Measurements from ENCODE around the gene GPR55. TPM values are rescaled to one million over a fixed set of nuclear protein-coding genes. Genes with fewer than 3 reads are reported as not detected.
"Not testable (repeated sequence)": the region's sequence is repeated elsewhere in the genome, so short reads cannot be mapped to it uniquely, and the experiment has no call there.

The GPR55 gene
- total RNA-seq, 2 donors from 2014 or later, result not detected

GRCh38 chr2:230968921-230969658, 44.0 kb upstream of the GPR55 start:
- WGBS, 2 donors, result 71 to 75% methylated on average over 13 to 16 of the region's 16 CpGs
- Histone ChIP-seq H3K4me3 (no peak overlapping the region), H3K27me3 (no peaks in the 10 kb centered on the region), H3K27ac (no peak overlapping the region), H3K36me3 (replicated peaks in 1 of 2; ENCODE audit: insufficient read depth in 1 of 2, low read depth in 2 of 2) (no peaks in the 10 kb centered on the region), H3K9me3 (no peaks in the 10 kb centered on the region), H3K4me1 (no peaks in the 10 kb centered on the region)
- ATAC-seq (no peak), DNase-seq (no peak)
- intact Hi-C loops (cut with DNase I), result no loop called here
- TF ChIP-seq CTCF (IDR thresholded peaks at IDR 0.05), result no peak
- TF ChIP-seq POLR2A (IDR thresholded peaks at IDR 0.05), result no peak

- H3K9me3 ChIP-seq; DNase-seq; ATAC-seq; intact Hi-C loops (cut with DNase I); H3K27ac ChIP-seq; H3K4me3 ChIP-seq; H3K27me3 ChIP-seq; H3K36me3 ChIP-seq (replicated peaks in 1 of 2; ENCODE audit: insufficient read depth in 1 of 2, low read depth in 2 of 2); H3K4me1 ChIP-seq: not testable (repeated sequence)
- WGBS, 2 donors, result 82 to 89% methylated on average over 6 of the region's 6 CpGs
These were observed 43.3 kb upstream of the GPR55 start for GRCh38 chr2:230968314-230968713.

- Histone ChIP-seq H3K36me3 (replicated peaks in 1 of 2; ENCODE audit: insufficient read depth in 1 of 2, low read depth in 2 of 2) (no peaks in the 10 kb centered on the region), H3K9me3 (no peaks in the 10 kb centered on the region), H3K4me3 (no peak overlapping the region), H3K4me1 (no peaks in the 10 kb centered on the region), H3K27me3 (no peaks in the 10 kb centered on the region), H3K27ac (no peak overlapping the region)
- intact Hi-C loops (cut with DNase I), result no loop called here
- WGBS, 2 donors, result 70 to 78% methylated on average over 3 of the region's 3 CpGs
- TF ChIP-seq CTCF (IDR thresholded peaks at IDR 0.05) (no peak), POLR2A (IDR thresholded peaks at IDR 0.05) (no peak)
- no peak for DNase-seq
- no peak for ATAC-seq
These were observed 42.1 kb upstream of the GPR55 start for GRCh38 chr2:230967113-230967512.

GRCh38 chr2:230964136-230964730, 39.2 kb upstream of the GPR55 start:
- H3K27ac ChIP-seq, result no peak overlapping the region
- ATAC-seq (no peak), DNase-seq (no peak)
- intact Hi-C loops (cut with DNase I), result no loop called here
- H3K4me3 ChIP-seq, result no peak overlapping the region
- TF ChIP-seq CTCF (IDR thresholded peaks at IDR 0.05), result no peak
- no peaks in the 10 kb centered on the region for H3K27me3 ChIP-seq
- WGBS, 2 donors, result 93 to 100% methylated on average over 9 to 36 of the region's 36 CpGs
- H3K4me1 ChIP-seq, result no peaks in the 10 kb centered on the region
- H3K9me3 ChIP-seq, result no peaks in the 10 kb centered on the region
- H3K36me3 ChIP-seq (replicated peaks in 1 of 2; ENCODE audit: insufficient read depth in 1 of 2, low read depth in 2 of 2), result no peaks in the 10 kb centered on the region

GRCh38 chr2:230961091-230961491, 36.0 kb upstream of the GPR55 start:
- ATAC-seq (no peak), DNase-seq (no peak)
- Histone ChIP-seq H3K36me3 (replicated peaks in 1 of 2; ENCODE audit: insufficient read depth in 1 of 2, low read depth in 2 of 2) (no peaks in the 10 kb centered on the region), H3K4me3 (no peak overlapping the region), H3K9me3 (no peaks in the 10 kb centered on the region), H3K4me1 (peaks cover 9% of the 10 kb centered on the region), H3K27ac (no peak overlapping the region), H3K27me3 (peaks cover 4 to 18% of the 10 kb centered on the region in 2 donors)
- WGBS, 2 donors, result 46 to 73% methylated on average over 3 of the region's 3 CpGs
- intact Hi-C loops (cut with DNase I), result no loop called here
- TF ChIP-seq CTCF (IDR thresholded peaks at IDR 0.05) (no peak), POLR2A (IDR thresholded peaks at IDR 0.05) (no peak)
